Tibial nerve (tissue), 3 donors: Measurements from ENCODE around the gene AANAT.

Experiments used
- POLR2A ChIP-seq, 2 donors: fragments of 450-650 bp; IDR thresholded peaks; one replicate each; pipeline ENCODE4 v1.6.1; 2017; ENCODE audit warnings: antibody characterized with exemption in 2 of 2, mild to moderate bottlenecking in 2 of 2, moderate library complexity in 2 of 2
- TF ChIP-seq, protein P1 (sequence below), 5 experiments: fragments of 200-600 bp in 3 of 5; fragments of 450-650 bp in 2 of 5; sonication (generic) in 3 of 5; IDR thresholded peaks; one replicate each; pipeline ENCODE4 v1.5.1; 2016 to 2019; ENCODE audit warnings: antibody characterized with exemption in 5 of 5, mild to moderate bottlenecking in 3 of 5, moderate library complexity in 2 of 5

- TF ChIP-seq, protein P1, sequence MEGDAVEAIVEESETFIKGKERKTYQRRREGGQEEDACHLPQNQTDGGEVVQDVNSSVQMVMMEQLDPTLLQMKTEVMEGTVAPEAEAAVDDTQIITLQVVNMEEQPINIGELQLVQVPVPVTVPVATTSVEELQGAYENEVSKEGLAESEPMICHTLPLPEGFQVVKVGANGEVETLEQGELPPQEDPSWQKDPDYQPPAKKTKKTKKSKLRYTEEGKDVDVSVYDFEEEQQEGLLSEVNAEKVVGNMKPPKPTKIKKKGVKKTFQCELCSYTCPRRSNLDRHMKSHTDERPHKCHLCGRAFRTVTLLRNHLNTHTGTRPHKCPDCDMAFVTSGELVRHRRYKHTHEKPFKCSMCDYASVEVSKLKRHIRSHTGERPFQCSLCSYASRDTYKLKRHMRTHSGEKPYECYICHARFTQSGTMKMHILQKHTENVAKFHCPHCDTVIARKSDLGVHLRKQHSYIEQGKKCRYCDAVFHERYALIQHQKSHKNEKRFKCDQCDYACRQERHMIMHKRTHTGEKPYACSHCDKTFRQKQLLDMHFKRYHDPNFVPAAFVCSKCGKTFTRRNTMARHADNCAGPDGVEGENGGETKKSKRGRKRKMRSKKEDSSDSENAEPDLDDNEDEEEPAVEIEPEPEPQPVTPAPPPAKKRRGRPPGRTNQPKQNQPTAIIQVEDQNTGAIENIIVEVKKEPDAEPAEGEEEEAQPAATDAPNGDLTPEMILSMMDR (IDR thresholded peaks at IDR 0.05), result no peak
- no peak for TF ChIP-seq POLR2A (IDR thresholded peaks at IDR 0.05)
Observed at GRCh38 chr17:76453431-76453743, 14.0 kb upstream of the AANAT start.
